ENCODE results near the gene VPS54.

DNA sequence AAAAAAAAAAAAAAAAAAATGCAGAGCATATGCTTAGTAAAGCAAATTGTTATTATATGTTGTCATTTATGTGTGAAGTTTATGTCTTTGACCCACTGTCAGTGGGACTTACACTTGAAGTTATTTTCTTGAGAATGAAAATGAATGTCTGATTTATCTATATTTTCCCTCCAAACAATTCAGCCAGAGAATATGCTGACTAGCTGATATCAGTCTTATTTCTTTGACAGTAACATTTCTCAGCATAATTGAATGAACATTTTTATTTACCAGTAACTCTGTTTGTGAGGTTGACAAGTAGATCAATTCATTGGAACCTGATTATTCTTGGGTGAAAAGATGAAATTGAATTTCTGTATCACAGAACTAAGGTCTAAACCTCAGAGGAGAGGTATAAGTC lies 40.0 kb upstream of the VPS54 start:
- TF ChIP-seq, protein P1, sequence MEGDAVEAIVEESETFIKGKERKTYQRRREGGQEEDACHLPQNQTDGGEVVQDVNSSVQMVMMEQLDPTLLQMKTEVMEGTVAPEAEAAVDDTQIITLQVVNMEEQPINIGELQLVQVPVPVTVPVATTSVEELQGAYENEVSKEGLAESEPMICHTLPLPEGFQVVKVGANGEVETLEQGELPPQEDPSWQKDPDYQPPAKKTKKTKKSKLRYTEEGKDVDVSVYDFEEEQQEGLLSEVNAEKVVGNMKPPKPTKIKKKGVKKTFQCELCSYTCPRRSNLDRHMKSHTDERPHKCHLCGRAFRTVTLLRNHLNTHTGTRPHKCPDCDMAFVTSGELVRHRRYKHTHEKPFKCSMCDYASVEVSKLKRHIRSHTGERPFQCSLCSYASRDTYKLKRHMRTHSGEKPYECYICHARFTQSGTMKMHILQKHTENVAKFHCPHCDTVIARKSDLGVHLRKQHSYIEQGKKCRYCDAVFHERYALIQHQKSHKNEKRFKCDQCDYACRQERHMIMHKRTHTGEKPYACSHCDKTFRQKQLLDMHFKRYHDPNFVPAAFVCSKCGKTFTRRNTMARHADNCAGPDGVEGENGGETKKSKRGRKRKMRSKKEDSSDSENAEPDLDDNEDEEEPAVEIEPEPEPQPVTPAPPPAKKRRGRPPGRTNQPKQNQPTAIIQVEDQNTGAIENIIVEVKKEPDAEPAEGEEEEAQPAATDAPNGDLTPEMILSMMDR (IDR thresholded peaks at IDR 0.05): no peak
- no peak for TF ChIP-seq POLR2A (IDR thresholded peaks at IDR 0.05)
